WTC11 (cell line): ENCODE data around the gene PCDHB12.

ENCODE experiments used
- CREM ChIP-seq: sonication (generic); formaldehyde crosslinking; IDR thresholded peaks from 2 replicates; pipeline ENCODE4 v1.8.1; 2022; ENCODE audit warnings: mild to moderate bottlenecking, missing genetic modification reagents, moderate library complexity
- CTCF ChIP-seq: fragments of 200-600 bp; IDR thresholded peaks from 2 replicates; pipeline ENCODE4 v1.8.0; 2022; ENCODE audit warnings: antibody characterized with exemption
- E2F1 ChIP-seq: sonication (generic); formaldehyde crosslinking; IDR thresholded peaks from 2 replicates; pipeline ENCODE4 v1.8.0; 2022; ENCODE audit warnings: mild to moderate bottlenecking, missing genetic modification reagents
- ELF4 ChIP-seq: sonication (generic); formaldehyde crosslinking; IDR thresholded peaks from 2 replicates; pipeline ENCODE4 v1.8.1; 2022; ENCODE audit warnings: low read depth, mild to moderate bottlenecking, moderate library complexity, missing genetic modification reagents
- ESRRA ChIP-seq: sonication (generic); formaldehyde crosslinking; IDR thresholded peaks from 2 replicates; pipeline ENCODE4 v1.8.1; 2022; ENCODE audit warnings: mild to moderate bottlenecking, missing genetic modification reagents, borderline replicate concordance
- RORB ChIP-seq: fragments of 250-450 bp; sonication (Bioruptor Pico); IDR thresholded peaks from 2 replicates; pipeline ENCODE4 v1.9.0; 2021; ENCODE audit warnings: mild to moderate bottlenecking
- SMAD4 ChIP-seq: sonication (generic); formaldehyde crosslinking; IDR thresholded peaks from 2 replicates; pipeline ENCODE4 v1.8.0; 2022; ENCODE audit warnings: mild to moderate bottlenecking, missing genetic modification reagents
- SP1 ChIP-seq: sonication (generic); formaldehyde crosslinking; conservative IDR thresholded peaks from 2 replicates; pipeline ENCODE4 v1.8.1; 2022; ENCODE audit warnings: missing genetic modification reagents
- TCF7 ChIP-seq: sonication (generic); formaldehyde crosslinking; IDR thresholded peaks from 2 replicates; pipeline ENCODE4 v1.8.0; 2022; ENCODE audit warnings: mild to moderate bottlenecking, low read depth, missing genetic modification reagents, moderate library complexity
- TF ChIP-seq, protein P1 (sequence below): sonication (generic); formaldehyde crosslinking; IDR thresholded peaks from 2 replicates; pipeline ENCODE4 v1.8.1; 2023; ENCODE audit warnings: mild to moderate bottlenecking, missing genetic modification reagents
- TF ChIP-seq, protein P2 (sequence below): sonication (generic); formaldehyde crosslinking; IDR thresholded peaks from 2 replicates; pipeline ENCODE4 v1.8.0; 2022; ENCODE audit warnings: mild to moderate bottlenecking, missing genetic modification reagents
- TF ChIP-seq, protein P3 (sequence below): sonication (generic); formaldehyde crosslinking; conservative IDR thresholded peaks from 2 replicates; pipeline ENCODE4 v1.8.1; 2022; ENCODE audit warnings: mild to moderate bottlenecking, missing genetic modification reagents

DNA sequence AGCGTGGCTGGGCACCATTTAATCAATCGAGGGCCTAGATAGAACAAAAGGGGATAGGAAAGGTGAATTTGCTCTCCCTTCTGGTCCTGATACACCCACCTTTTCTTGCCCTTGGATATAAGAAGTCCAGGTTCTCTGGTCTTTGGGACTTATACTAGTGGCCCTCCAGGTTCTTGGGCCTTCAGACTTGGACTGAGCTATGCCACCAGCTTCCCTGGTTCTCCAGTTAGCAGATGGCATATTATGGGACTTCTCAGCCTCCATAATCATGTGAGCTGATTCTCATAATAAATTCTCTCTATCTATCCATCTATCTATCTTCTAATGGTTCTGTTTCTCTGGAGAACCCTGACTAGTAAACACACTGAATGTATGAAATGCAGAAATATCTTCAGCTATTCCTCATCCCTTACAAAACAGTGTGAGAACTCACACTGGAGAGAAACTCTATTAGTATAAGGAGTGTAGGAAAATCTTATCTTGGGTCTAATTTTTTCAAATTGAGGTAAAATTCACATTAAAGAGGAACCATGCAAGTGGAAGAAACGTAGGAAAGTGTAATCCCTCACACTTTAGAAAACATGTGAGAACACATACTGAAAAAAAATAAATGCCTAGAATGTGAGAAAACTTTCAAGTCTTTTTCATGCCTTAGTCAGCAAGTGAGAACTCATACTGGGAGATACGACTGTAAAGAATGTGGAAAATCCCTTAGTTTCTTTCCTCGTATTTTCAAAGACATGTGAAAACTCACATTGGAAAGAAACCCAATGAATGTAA lies 52.1 kb downstream of the PCDHB12 start:
- no peak for TF ChIP-seq RORB (CRISPR knock-in tag)
- no peak for TF ChIP-seq CTCF
- no peak for TF ChIP-seq CREM (CRISPR knock-in tag)
- no peak for TF ChIP-seq ESRRA (CRISPR knock-in tag)
- no peak for TF ChIP-seq SP1 (CRISPR knock-in tag)
- TF ChIP-seq, protein P1, sequence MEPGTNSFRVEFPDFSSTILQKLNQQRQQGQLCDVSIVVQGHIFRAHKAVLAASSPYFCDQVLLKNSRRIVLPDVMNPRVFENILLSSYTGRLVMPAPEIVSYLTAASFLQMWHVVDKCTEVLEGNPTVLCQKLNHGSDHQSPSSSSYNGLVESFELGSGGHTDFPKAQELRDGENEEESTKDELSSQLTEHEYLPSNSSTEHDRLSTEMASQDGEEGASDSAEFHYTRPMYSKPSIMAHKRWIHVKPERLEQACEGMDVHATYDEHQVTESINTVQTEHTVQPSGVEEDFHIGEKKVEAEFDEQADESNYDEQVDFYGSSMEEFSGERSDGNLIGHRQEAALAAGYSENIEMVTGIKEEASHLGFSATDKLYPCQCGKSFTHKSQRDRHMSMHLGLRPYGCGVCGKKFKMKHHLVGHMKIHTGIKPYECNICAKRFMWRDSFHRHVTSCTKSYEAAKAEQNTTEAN (CRISPR knock-in tag) = no peak
- TF ChIP-seq ELF4 (CRISPR knock-in tag) = no peak
- TF ChIP-seq E2F1 (CRISPR knock-in tag) = no peak
- TF ChIP-seq SMAD4 (CRISPR knock-in tag) = no peak
- no peak for TF ChIP-seq TCF7 (CRISPR knock-in tag)
- TF ChIP-seq, protein P2, sequence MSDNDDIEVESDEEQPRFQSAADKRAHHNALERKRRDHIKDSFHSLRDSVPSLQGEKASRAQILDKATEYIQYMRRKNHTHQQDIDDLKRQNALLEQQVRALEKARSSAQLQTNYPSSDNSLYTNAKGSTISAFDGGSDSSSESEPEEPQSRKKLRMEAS (CRISPR knock-in tag) = no peak
- TF ChIP-seq, protein P3, sequence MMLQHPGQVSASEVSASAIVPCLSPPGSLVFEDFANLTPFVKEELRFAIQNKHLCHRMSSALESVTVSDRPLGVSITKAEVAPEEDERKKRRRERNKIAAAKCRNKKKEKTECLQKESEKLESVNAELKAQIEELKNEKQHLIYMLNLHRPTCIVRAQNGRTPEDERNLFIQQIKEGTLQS (CRISPR knock-in tag) = no peak
